NCI-H2029 treated with DMSO at 0.1 percent for 48 hours (cell line): Measurements from ENCODE around the gene LRRFIP2.
"Not testable (repeated sequence)": the region's sequence is repeated elsewhere in the genome, so short reads cannot be mapped to it uniquely, and the experiment has no call there.

ENCODE experiments used
- DNase-seq: peaks from one replicate; lab custom pipeline; 2025; lab: John Stamatoyannopoulos, UW

LRRFIP2 gene, protein sequence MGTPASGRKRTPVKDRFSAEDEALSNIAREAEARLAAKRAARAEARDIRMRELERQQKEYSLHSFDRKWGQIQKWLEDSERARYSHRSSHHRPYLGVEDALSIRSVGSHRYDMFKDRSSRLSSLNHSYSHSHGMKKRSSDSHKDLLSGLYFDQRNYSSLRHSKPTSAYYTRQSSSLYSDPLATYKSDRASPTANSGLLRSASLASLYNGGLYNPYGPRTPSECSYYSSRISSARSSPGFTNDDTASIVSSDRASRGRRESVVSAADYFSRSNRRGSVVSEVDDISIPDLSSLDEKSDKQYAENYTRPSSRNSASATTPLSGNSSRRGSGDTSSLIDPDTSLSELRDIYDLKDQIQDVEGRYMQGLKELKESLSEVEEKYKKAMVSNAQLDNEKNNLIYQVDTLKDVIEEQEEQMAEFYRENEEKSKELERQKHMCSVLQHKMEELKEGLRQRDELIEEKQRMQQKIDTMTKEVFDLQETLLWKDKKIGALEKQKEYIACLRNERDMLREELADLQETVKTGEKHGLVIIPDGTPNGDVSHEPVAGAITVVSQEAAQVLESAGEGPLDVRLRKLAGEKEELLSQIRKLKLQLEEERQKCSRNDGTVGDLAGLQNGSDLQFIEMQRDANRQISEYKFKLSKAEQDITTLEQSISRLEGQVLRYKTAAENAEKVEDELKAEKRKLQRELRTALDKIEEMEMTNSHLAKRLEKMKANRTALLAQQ

DNA sequence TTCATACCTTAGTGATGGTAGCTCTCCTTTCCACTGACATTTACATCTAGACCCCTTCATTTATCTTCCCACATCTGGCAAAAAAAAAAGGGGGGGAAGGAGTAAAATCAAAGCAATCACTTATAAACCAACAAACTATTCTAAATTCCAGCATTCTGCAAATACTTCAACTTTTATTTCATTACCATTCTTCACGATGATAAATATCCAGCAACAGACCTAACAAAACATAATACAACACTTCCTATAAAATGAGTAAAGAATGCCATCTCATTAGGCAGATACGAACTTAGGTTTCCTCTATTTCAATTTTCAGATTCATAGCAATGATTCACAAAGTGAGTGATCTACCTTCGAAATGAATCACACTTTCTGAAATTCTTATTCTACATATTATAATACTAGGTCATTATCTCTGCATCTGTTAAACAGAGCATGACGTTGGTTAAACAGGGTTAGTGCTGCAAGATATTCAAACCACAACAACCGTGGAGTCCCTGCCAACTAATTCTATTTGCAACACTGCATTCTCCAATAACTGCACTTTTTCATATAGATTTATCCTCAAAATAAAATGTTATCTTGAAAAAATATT, at the start of gene LRRFIP2:
Gene LRRFIP2, minus strand, starts transcription at position 51 of the 595 bp plus-strand sequence. CDS start 25,599 bp downstream, outside the sequence.
- no peak for DNase-seq

DNA sequence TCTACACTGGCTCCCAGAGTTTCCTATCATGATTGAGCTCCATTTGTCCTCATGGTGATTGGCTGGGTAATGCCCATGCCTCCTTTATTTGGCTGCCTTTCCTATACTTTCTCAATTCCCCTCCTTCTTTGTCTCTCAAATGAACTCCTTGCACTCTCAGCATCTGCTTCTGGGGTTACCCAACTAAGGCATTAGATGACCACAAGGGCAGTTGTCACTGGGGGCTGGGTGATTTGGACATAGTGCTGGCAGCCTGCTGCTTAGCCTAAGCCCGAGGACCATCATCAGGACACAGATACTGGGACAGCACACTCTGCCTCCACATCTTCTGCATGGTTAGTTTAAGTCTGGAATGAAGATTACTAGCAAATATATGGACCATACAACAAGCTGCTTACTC, 49.2 kb upstream of the LRRFIP2 start:
- DNase-seq, result no peak

DNA sequence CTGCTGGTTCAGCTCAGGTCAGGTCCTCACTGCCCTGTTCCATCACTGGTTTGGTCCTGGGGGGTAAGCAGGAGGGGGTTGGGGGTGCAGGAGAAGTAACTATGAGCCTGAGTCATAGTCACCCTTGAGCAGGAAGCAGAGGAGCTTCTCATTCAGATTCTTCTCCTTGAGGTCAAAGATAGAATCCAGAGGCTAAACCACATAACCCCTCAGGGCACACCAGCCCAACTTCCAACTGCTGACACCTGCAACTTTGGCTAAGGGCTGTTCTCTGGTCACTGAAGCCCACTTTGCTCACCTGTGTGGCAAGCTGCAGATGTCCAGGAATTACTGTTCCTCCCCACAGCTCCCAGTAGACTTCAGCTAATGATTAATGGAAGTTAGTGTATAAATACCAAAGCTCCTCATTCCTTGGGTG, 48.8 kb upstream of the LRRFIP2 start:
- DNase-seq, result no peak

DNA sequence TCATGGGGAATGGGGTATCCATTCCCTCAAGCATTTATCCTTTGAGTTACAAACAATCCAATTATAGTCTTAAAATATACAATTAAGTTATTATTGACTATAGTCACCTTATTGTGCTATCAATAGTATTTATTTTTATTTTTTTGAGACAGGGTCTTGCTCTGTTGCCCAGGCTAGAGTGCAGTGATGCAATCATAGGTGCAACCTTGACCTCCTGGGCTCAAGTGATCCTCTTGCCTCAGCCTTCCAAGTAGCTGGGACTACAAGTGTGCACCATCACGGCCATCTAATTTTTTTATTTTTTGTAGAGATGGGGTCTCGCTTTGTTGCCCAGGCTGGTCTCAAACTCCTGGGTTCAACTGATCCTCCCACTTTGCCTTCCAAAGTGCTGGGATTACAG, 48.2 kb upstream of the LRRFIP2 start:
- not testable (repeated sequence) for DNase-seq

DNA sequence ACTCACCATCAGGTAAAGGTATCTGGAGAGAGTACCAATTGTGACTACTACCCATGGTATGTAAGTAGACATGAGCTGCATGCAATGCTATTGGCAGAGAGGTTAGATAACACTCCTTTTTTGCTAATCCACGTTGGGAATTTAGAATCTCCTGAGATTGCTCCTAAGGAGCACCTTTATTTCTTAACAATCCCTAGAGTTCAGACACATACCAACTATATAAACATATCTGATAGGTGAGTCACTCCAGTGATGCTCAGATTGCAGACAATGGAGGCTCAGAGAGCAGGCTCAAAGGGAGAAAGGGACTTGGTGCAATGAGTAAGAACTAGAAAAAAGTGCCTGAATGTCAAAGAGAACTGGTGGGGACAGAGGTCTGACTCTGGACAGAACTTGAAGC, 47.0 kb upstream of the LRRFIP2 start:
- DNase-seq, result no peak

DNA sequence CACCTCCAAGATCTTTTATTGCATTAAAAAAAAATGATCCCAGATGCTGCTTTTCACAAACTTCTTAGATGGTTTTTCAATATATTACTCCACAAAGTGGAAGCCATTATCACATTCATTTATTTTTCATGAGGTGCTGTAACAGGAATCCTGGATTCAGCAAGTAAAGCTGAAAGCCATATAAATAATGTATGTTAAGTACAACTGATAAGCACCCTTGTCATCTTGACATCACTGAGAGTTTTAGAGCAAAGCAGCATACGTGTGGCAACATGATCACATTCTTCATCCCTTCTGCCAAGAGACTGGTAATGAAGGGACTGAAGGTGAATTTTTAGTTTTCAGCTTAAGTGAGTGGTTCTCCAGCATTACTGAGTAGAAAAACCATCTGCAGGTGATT, 44.9 kb upstream of the LRRFIP2 start:
- no peak for DNase-seq

DNA sequence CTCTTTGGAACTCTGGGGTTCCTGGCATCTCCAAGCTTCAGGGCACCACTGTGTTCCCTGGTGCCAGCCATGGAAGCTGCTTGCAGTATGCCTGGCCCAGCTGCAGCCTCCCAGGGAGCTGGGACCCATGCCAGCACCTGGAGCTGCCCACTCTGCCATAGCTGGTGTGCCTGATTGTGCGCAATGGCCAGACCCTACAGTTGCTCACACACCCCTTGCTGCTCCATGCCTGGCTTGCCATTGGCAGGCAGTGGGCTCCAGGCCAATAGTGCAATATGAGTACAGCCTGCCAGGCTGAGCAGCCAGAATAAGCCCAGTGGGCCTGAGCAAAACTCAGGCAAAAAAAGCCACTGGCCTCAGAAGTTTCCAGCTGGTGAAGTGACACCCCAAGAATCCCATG, 43.8 kb upstream of the LRRFIP2 start:
- peak; percentile 35 for DNase-seq

DNA sequence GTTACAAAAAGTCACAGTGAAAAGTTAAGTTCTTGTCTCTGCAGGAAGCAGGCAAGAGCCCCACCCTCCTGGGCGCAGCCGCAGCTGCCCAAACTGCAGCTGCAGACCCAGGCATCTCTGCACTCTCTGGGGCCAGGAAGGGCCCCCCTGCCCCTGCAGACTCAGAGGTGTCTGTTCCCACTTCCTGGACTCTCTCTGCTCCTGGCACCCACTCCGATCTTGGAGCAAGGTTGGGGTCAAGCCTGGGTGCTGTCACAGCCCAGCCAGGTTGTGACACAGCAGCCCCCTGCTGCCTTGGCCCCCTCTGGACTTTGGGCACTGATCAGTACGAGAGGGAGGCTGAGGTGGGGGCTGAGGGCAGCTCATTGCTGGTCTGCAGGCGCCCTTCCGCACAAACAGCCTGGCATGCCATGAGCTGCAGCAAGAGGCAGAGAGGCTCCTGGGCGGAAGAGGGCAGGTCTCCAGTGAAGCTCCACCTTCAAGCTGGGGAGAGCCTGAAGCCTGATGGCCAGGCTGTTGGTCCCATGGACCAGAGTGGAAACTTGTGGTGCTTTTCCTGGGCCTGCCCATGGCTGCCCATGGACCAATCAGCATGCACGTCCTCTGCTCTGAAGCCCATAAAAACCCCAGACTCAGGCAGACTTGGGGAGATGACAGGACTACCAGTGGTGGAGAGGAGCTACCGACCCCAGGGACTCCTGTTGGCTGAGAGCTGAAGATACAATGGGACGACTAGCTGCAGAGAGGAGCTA, 42.9 kb upstream of the LRRFIP2 start:
- no peak for DNase-seq

DNA sequence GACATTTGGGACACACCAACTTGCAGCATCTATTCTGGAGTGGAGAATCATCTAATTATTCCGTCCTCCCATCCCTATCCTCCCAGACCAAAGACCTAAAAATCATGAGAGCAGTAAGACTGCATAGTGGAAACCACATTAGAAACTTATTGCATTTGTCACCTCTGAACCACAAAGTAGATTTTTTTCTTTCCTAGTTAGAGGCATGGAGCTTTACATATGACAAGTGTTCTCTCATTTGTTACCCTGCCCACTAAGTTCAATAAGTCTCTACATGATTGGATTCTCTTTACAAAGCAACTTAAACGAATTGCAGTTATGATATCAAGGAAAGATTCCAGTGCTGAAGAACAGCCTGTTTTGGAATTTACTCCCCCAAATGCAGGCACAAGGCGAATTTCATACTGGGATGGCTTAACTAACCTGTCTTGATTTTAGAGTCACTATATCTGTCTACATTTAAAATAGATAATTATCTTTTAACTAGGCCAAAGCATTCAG, 42.3 kb upstream of the LRRFIP2 start:
- no peak for DNase-seq

DNA sequence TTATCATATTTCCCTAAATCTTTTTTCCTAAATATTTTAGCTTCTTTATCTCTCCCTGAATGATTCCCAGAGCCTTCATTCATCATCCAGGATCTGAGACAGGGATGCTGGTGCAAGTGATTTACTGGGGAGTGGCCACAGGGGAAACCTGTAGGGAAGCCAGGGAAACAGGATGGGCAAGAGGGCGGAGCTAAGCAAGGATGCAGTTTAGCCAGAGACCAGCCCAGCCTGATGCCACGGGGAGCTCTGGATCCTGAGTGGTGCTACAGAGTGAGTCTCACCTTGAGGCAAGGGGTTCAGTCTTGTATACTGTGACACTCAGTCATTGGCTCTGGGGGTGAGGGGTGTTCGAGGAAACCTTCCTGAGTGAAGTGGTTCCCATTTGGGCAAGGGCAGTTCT, 39.7 kb upstream of the LRRFIP2 start:
- no peak for DNase-seq

DNA sequence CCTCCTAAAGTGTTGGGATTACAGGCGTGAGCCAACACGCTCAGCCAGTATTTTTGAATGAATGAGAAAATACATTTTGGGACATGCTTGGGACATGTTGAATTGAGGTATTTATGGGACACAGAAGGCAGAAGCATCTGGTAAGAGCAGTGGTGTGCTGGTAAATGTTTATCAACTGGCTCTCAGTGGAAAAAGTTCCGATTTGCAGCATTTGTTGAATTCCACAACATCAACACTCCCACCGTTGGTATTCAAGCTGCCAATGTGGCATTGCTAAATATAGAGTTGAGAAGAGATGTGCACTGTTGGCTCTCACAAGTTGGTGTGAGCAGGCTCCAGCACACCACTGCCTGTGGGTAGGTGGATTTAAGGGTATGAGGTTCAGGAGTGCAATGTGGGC, 35.8 kb upstream of the LRRFIP2 start:
- DNase-seq, result no peak

DNA sequence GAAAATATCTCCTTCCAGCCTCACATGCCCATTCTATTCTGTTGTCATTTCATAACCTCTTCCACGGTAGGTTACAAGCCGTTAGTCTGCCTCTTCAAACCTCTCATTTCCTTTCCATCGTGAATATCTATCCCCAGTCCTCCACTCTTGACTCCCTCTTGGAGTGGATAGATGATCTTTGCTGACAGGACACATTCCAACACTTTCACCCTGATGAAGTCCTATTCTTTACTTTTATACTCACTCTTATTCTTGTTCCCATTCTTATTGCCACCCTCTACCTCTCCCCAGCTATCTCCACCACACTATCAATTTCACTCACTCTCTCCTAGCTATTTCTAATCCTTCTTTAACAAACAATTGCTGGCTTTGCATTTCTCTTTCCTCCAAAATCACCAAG, 34.2 kb upstream of the LRRFIP2 start:
- not testable (repeated sequence) for DNase-seq

DNA sequence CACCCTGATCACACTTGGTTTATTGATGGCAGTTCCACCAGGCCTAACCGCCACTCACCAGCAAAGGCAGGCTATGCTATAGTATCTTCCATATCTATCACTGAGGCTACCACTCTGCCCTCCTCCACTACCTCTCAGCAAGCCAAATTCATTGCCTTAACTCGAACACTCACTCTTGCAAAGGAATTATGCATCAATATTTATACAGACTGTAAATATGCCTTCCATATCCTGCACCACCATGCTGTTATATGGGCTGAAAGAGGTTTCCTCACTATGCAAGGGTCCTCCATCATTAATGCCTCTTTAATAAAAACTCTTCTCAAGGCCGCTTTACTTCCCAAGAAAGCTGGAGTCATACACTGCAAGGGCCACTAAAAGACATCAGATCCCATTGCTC, 33.6 kb upstream of the LRRFIP2 start:
- DNase-seq, result not testable (repeated sequence)

DNA sequence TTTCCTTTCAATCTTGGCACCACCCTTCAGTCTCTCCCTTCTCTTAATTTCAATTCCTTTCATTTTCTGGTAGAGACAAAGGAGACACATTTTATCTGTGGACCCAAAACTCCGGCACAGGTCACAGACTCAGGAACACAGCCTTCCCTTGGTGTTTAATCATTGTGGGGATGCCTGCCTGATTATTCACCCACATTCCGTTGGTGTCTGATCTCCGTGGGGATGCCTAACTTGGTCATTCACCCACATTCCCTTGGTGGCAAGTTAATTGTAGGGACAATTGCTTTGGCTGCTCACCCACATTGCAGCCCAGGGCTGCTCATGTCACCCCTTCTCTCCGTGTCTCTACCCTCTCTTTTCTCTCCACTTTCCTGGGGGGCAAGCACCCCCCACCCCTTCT, 31.7 kb upstream of the LRRFIP2 start:
- not testable (repeated sequence) for DNase-seq

DNA sequence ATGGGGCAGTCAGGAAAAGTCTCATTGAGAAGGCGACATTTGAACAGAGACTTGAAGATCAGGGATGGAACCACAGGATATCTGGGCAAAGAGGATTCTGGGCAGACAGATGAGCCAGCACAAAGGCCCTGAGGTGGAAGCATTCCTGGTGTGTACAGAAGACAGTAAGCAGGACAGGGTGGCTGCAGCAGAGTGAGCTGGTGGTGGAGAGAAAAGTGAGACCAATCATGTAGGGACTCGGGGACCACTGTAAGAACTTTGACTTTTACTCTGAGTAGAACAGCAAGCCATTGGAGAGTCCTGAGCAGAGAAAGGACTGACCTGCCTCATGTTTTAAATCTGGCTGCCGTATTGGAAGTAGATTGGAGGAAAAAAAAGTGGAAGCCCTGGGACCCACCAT, 29.9 kb upstream of the LRRFIP2 start:
- no peak for DNase-seq

DNA sequence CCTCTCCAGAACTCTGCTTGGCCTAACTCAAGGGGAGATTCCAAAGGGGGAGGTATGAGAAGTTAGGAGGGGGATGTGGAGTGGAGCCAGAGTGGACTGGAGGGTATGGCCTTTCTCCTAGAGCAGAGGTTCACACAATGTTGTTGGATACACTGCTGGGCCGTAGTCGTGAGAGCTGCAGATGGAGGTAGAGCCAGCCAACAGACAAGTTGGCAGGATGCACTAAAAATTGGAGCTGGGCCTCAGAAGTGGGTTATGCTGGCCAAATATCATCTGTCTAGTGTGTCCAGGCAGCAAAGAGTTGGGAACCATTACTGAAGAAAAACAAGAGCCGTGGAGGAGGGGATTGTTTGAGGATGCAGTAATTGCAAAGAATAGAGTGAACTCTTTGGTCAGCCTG, 27.7 kb upstream of the LRRFIP2 start:
- no peak for DNase-seq

DNA sequence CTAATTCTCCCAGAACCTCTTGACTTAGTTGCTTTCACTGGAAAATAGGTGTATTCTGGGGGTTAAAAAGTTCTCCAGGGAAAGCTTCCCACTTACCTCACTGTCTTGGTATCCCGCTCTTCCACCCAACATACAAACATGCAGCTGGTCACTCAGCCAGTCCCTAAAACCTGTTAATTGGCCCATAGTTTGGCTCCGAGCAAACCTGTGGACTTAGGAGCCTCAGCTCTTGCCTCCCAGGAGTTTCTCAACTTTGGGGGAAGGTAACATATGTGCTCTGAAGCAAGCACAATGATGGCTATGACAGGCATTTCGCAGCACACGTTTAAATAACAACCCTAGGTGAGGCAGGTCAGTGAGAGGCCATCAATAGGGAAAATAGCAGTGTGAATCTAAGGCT, 25.8 kb upstream of the LRRFIP2 start:
- no peak for DNase-seq

DNA sequence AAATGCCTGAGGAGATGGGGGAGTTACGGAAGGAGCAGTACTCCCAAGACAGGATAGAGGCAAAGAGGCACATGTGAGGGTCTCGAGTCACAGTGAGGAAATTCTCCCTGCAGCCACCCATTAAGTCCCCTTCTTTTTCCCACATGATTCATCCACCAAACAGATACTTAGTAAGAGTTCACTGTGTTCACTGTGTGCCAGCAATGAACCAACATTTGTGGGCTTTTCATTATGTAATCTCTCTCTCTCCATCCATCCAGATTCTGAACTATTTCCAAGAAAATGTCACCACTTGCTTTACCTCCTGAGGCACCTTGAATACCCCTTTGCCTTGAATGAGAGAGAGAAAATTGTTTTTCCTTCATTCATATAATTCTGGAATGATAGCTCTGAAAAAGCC, 24.6 kb upstream of the LRRFIP2 start:
- no peak for DNase-seq

DNA sequence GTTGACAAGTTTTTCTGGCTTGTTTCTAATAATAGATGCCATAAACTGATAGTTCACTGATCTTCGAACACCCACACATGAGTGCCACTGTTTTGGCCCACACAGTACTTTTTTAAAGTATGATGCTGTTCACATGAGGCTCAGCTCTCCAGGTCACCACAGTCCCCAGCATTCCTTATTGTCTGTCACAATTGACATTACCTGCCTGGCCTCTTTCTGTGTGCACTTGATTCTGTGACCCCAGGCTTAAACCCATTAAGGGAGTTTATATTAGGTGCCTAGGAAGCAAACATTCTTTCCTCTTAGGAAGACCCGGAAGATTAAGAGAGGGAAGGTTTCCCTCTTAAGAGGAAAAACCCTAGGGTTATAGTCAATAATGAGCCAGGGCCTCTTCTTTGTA, 24.2 kb upstream of the LRRFIP2 start:
- DNase-seq, result no peak

DNA sequence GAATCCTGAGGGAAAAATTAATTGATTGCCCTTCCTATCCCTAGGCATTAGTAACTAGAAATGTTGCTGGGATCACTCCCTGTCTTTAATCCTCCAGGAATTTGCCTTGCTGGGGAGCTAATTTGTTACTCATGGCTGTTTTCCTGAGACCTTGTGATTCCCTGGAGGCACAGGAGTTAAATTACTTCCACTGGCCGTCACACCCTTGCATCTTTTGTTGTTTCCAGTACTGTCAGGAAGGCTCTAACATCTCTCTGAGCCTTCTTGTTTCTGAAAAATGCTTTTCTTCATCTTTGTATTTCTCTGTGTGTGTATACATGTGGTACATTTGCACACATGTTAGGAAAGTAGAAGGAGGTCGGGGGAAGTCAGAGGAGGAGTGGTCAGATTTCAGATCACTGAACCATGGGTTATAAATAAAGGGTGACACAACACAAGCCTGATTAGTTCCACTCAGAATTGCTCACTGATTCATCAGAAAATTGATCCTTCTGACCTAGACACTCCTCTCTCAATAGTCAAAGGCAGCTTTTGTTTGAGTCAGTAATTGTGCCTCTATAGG, 23.5 kb upstream of the LRRFIP2 start:
- no peak for DNase-seq

DNA sequence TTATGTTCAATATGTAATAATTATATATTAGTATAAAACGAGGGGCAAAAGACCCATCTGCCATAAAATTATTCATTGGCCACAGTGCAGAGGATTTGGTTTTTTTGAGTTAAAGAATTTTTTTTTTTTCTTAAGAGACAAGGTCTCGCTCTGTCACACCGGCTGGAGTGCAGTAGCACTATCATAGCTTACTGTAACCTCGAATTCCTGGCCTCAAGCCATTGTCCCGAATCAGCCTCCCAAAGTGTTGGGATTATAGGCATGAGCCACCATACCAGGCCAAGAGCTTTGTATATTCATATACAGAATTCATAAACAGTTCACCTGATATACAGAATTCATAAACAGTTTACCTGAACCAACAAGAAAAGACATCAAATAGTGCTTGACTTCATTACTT, 20.2 kb upstream of the LRRFIP2 start:
- no peak for DNase-seq

DNA sequence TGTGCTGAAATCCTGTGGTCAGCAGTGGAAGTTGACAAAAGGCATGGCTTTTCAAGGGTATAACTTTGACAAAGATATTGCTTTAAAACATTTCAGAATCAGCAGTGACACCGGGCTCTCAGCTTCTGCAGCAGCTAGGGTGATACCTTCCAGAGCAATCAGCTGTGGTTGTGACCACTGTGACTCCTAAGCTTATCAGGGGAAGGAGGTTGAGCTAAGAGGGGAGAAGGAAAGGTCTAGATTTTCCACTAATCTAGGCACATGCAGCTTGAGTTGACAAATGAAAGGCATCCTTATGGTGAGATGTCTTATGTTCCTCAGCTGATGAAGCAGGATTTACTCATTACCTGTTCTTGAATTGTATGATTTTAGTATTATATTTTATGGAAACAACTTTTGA, 16.3 kb upstream of the LRRFIP2 start:
- DNase-seq, result no peak
